ENCODE results near the gene OLIG3.

OLIG3 gene

GRCh38 chr6:137465378-137466009 is 28.7 kb downstream of the OLIG3 start:
- H2AFZ ChIP-seq (ENCODE audit: low read length, unreplicated experiment) = no peak overlapping the region

GRCh38 chr6:137452333-137452894 is 41.8 kb downstream of the OLIG3 start:
- Histone ChIP-seq H3K36me3 (ENCODE audit: insufficient read depth, low read length) (no peaks in the 10 kb centered on the region), H3K27me3 (ENCODE audit: insufficient read depth, low read length) (no peaks in the 10 kb centered on the region), H2AFZ (ENCODE audit: low read length, unreplicated experiment) (no peak overlapping the region), H3K27ac (ENCODE audit: low read depth, low read length) (no peak overlapping the region; the same call in 1 of the 2 replicates), H3K79me2 (ENCODE audit: control insufficient read depth, insufficient read depth, low read length, unreplicated experiment) (no peaks in the 10 kb centered on the region), H3K4me1 (ENCODE audit: control insufficient read depth, insufficient read depth, low read length, unreplicated experiment) (no peaks in the 10 kb centered on the region), H3K4me3 (ENCODE audit: low read depth, low read length) (no peak overlapping the region)

More at GRCh38 chr6:137465378-137466009, 28.7 kb downstream of the OLIG3 start:
- H3K27ac ChIP-seq (ENCODE audit: low read depth, low read length) = no peak overlapping the region
- no peak overlapping the region for H3K4me3 ChIP-seq (ENCODE audit: low read depth, low read length)
- H3K79me2 ChIP-seq (ENCODE audit: control insufficient read depth, insufficient read depth, low read length, unreplicated experiment) = no peaks in the 10 kb centered on the region
- no peaks in the 10 kb centered on the region for H3K36me3 ChIP-seq (ENCODE audit: insufficient read depth, low read length)
- H3K4me1 ChIP-seq (ENCODE audit: control insufficient read depth, insufficient read depth, low read length, unreplicated experiment) = no peaks in the 10 kb centered on the region
- H3K27me3 ChIP-seq (ENCODE audit: insufficient read depth, low read length) = peaks cover 39% of the 10 kb centered on the region

- H3K27me3 ChIP-seq (ENCODE audit: insufficient read depth, low read length) = no peaks in the 10 kb centered on the region
- no peaks in the 10 kb centered on the region for H3K79me2 ChIP-seq (ENCODE audit: control insufficient read depth, insufficient read depth, low read length, unreplicated experiment)
- H2AFZ ChIP-seq (ENCODE audit: low read length, unreplicated experiment) = no peak overlapping the region
- no peak overlapping the region for H3K27ac ChIP-seq (ENCODE audit: low read depth, low read length)
- no peaks in the 10 kb centered on the region for H3K4me1 ChIP-seq (ENCODE audit: control insufficient read depth, insufficient read depth, low read length, unreplicated experiment)
- no peak overlapping the region for H3K4me3 ChIP-seq (ENCODE audit: low read depth, low read length)
- H3K36me3 ChIP-seq (ENCODE audit: insufficient read depth, low read length) = no peaks in the 10 kb centered on the region
Measured at GRCh38 chr6:137443901-137444300, 50.3 kb downstream of the OLIG3 start.
